HFFc6 (cell line): ENCODE results near the gene TBATA. TPM values are rescaled to one million over a fixed set of nuclear protein-coding genes. Genes with fewer than 3 reads are reported as not detected.
A peak's percentile ranks its signal among the peaks of the same experiment; 100 is the strongest.

Experiments
- DNase-seq: peaks from one replicate; pipeline ENCODE4 v3.0.0-alpha.2; 2018
- H3K27ac Mint-ChIP-seq: 2 replicates; pipeline ENCODE4 v1.8.0; 2020; ENCODE audit warnings: mild to moderate bottlenecking, mixed read lengths
- H3K27me3 Mint-ChIP-seq: 2 replicates; pipeline ENCODE4 v1.8.0; 2021; ENCODE audit warnings: mild to moderate bottlenecking, moderate library complexity, mixed read lengths; ENCODE audit not compliant: insufficient read depth
- H3K36me3 Mint-ChIP-seq: 2 replicates; pipeline ENCODE4 v1.8.0; 2021; ENCODE audit warnings: low read depth, mixed read lengths
- H3K4me1 Mint-ChIP-seq: 2 replicates; pipeline ENCODE4 v1.8.0; 2020; ENCODE audit warnings: low read depth, mixed read lengths
- H3K4me3 Mint-ChIP-seq: 2 replicates; pipeline ENCODE4 v1.8.0; 2020; ENCODE audit warnings: mild to moderate bottlenecking, moderate library complexity, mixed read lengths
- H3K9me3 Mint-ChIP-seq: 2 replicates; pipeline ENCODE4 v1.8.0; 2020; ENCODE audit warnings: mild to moderate bottlenecking, mixed read lengths
- total RNA-seq, 6 experiments: library from RNA; stranded (reverse); fragmentation: NEBNext Ultra II Directional; extraction: Animal tissue kit (Norgen Biotek cat#: 25700); gene quantifications; 2 replicates in 1 of 6; 3 replicates in 5 of 6; pipeline ENCODE4 v1.2.3, GENCODE V29; 2021
- TF ChIP-seq, protein P1 (sequence below): fragments of 200-600 bp; sonication (generic); IDR thresholded peaks from 2 replicates; pipeline ENCODE4 v1.5.0; 2021; ENCODE audit warnings: antibody characterized with exemption, mild to moderate bottlenecking

Gene TBATA
- total RNA-seq, 6 experiments from 2014 or later: not detected

- TF ChIP-seq, protein P1, sequence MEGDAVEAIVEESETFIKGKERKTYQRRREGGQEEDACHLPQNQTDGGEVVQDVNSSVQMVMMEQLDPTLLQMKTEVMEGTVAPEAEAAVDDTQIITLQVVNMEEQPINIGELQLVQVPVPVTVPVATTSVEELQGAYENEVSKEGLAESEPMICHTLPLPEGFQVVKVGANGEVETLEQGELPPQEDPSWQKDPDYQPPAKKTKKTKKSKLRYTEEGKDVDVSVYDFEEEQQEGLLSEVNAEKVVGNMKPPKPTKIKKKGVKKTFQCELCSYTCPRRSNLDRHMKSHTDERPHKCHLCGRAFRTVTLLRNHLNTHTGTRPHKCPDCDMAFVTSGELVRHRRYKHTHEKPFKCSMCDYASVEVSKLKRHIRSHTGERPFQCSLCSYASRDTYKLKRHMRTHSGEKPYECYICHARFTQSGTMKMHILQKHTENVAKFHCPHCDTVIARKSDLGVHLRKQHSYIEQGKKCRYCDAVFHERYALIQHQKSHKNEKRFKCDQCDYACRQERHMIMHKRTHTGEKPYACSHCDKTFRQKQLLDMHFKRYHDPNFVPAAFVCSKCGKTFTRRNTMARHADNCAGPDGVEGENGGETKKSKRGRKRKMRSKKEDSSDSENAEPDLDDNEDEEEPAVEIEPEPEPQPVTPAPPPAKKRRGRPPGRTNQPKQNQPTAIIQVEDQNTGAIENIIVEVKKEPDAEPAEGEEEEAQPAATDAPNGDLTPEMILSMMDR: no peak
- H3K4me1 Mint-ChIP-seq: peaks cover 90% of the 10 kb centered on the region
Measured at GRCh38 chr10:70832221-70832620, 47.0 kb upstream of the TBATA start.

GRCh38 chr10:70830164-70830563, 45.0 kb upstream of the TBATA start:
- H3K9me3 Mint-ChIP-seq: no peaks in the 10 kb centered on the region
- H3K36me3 Mint-ChIP-seq: peaks cover 25% of the 10 kb centered on the region

More at GRCh38 chr10:70832221-70832620, 47.0 kb upstream of the TBATA start:
- H3K9me3 Mint-ChIP-seq: peaks cover under 1% of the 10 kb centered on the region; the same call in 1 of the 2 replicates
- no peak for DNase-seq
- H3K27ac Mint-ChIP-seq: peak overlapping the region; percentile 91
- no peaks in the 10 kb centered on the region for H3K27me3 Mint-ChIP-seq
- H3K4me3 Mint-ChIP-seq: peak overlapping the region; percentile 67; the same call in 1 of the 2 replicates
- peaks cover 23% of the 10 kb centered on the region for H3K36me3 Mint-ChIP-seq

GRCh38 chr10:70829543-70829942, 44.4 kb upstream of the TBATA start:
- Mint-ChIP-seq H3K27me3 (no peaks in the 10 kb centered on the region), H3K36me3 (peaks cover 24% of the 10 kb centered on the region), H3K27ac (peak overlapping the region; percentile 20; the same call in 1 of the 2 replicates), H3K4me3 (no peak overlapping the region), H3K4me1 (peaks cover 90% of the 10 kb centered on the region), H3K9me3 (no peaks in the 10 kb centered on the region)
- TF ChIP-seq, protein P1: no peak
- no peak for DNase-seq

More at GRCh38 chr10:70830164-70830563, 45.0 kb upstream of the TBATA start:
- Mint-ChIP-seq H3K27me3 (no peaks in the 10 kb centered on the region), H3K4me1 (peaks cover 93% of the 10 kb centered on the region), H3K27ac (peak overlapping the region; percentile 71), H3K4me3 (no peak overlapping the region)
- TF ChIP-seq, protein P1: no peak
- no peak for DNase-seq

GRCh38 chr10:70828923-70829322, 43.7 kb upstream of the TBATA start:
- Mint-ChIP-seq H3K4me1 (peaks cover 89% of the 10 kb centered on the region), H3K27me3 (no peaks in the 10 kb centered on the region), H3K4me3 (no peak overlapping the region), H3K27ac (no peak overlapping the region; the same call in 1 of the 2 replicates), H3K36me3 (peaks cover 18% of the 10 kb centered on the region), H3K9me3 (no peaks in the 10 kb centered on the region)
- TF ChIP-seq, protein P1: no peak
- DNase-seq: no peak

DNA sequence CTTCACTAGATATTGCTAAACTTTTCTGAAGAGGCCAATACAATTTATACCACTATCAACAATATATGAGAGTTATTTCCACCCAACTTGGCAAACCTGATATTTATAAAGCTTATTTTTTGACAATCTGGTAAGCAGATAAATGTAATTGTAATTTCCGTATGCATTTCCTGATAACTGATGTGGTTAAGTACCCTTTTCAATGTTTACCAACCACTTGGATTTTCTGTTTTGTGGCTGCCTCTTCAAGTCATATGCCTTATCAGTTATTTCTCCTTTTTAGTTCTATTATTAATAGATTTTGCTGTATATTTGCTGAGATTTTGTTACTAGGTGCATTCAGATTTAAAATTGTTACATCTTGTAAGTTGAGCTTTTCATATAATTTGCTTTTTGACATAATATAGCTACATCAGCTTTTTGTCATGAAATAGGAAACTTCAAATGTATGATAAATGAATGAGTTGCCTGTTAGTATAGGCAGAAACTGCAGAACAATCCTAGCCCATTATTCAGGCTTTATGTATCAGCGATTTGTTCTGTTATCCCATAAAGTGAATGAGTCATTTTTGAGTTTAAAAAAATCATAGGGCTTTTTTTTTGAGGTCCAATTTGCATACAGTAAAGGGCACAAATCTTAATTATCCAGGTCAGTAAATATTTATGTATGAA, 42.0 kb upstream of the TBATA start:
- Mint-ChIP-seq H3K27me3 (no peaks in the 10 kb centered on the region), H3K36me3 (peaks cover 15% of the 10 kb centered on the region), H3K27ac (peak overlapping the region; percentile 71), H3K4me1 (peaks cover 74% of the 10 kb centered on the region), H3K9me3 (no peaks in the 10 kb centered on the region), H3K4me3 (peak overlapping the region; percentile 39)
- TF ChIP-seq, protein P1: no peak
- DNase-seq: peak; percentile 26
